HepG2 (cell line): ENCODE measurements around the gene FRMD4A. TPM values are rescaled to one million over a fixed set of nuclear protein-coding genes. Genes with fewer than 3 reads are reported as not detected.

Source experiments
- ATAC-seq: fragments of 200-7000 bp; cut with Tn5 transposase; 3 replicates; pipeline ENCODE4 v1.9.1; 2020; ENCODE audit warnings: mild to moderate bottlenecking, moderate library complexity
- BruUV-seq: library from RNA; stranded (reverse); fragments of 400-500 nt; replicated peaks from 2 replicates; lab custom pipeline; 2021; lab: Mats Ljungman, UMichigan
- CTCF ChIA-PET: fragments of 300-600 bp; formaldehyde crosslinking; extraction: SDS; loops from one replicate; lab custom pipeline; 2021; ENCODE audit warnings: low total read pairs, inconsistent platforms, low intra/inter-chr PET ratio; lab: Yijun Ruan, JAX
- POLR2A ChIA-PET: fragments of 350-600 bp; sonication (Branson Sonifier 250); formaldehyde crosslinking; loops from one replicate; lab custom pipeline; 2020; ENCODE audit warnings: antibody characterized with exemption, inconsistent platforms; lab: Yijun Ruan, JAX
- DNase-seq: peaks from one replicate; pipeline ENCODE4 v3.0.0-alpha.2; 2015; ENCODE audit warnings: low spot score
- FAIRE-seq: peaks from 3 replicates; lab custom pipeline; 2011; peaks lifted over from hg19 to GRCh38; lab: Jason Lieb, UNC
- H2AFZ ChIP-seq: one replicate; pipeline ENCODE4 v1.6.1; 2011; ENCODE audit warnings: low read length, inconsistent platforms
- H3K27ac ChIP-seq: fragments of 300-600 bp; 3 replicates; pipeline ENCODE4 v1.8.0; 2011; ENCODE audit warnings: mixed run types, mild to moderate bottlenecking, mixed read lengths, low read length, inconsistent platforms; ENCODE audit not compliant: insufficient read depth; ENCODE audit errors: extremely low read length
- H3K27me3 ChIP-seq, 2 experiments: fragments of 200-600 bp in 1 of 2; 2 replicates in 1 of 2; 3 replicates in 1 of 2; pipeline versions ENCODE4 v1.6.0 to v1.8.0; 2011; ENCODE audit warnings: low read length in 2 of 2, mild to moderate bottlenecking in 2 of 2, moderate library complexity in 2 of 2, inconsistent platforms in 1 of 2; ENCODE audit not compliant: insufficient read depth in 2 of 2, control insufficient read depth in 1 of 2
- H3K36me3 ChIP-seq, 2 experiments: fragments of 200-600 bp in 1 of 2; replicated peaks in 1 of 2; 2 replicates in 1 of 2; 3 replicates in 1 of 2; pipeline versions ENCODE4 v1.5.1 to v1.8.0; 2011; ENCODE audit warnings: low read length in 2 of 2, inconsistent platforms in 1 of 2; ENCODE audit not compliant: insufficient read depth in 2 of 2, control insufficient read depth in 1 of 2
- H3K4me1 ChIP-seq: 2 replicates; pipeline ENCODE4 v1.5.1; 2012; ENCODE audit warnings: low read length, inconsistent platforms; ENCODE audit not compliant: insufficient read depth
- H3K4me2 ChIP-seq: 2 replicates; pipeline ENCODE4 v1.6.0; 2011; ENCODE audit warnings: low read depth, low read length, inconsistent platforms
- H3K4me3 ChIP-seq, 3 experiments: fragments of 200-600 bp in 1 of 3; sonication (generic), shearing (Covaris generic) in 1 of 3; replicated peaks in 1 of 3; 2 replicates each; pipeline ENCODE4 v1.5.1; 2011 to 2016; ENCODE audit warnings: low read length in 3 of 3, inconsistent platforms in 2 of 3, low read depth in 2 of 3, mild to moderate bottlenecking in 2 of 3, control low read depth in 1 of 3, mixed read lengths in 1 of 3; ENCODE audit not compliant: insufficient read depth in 1 of 3
- H3K79me2 ChIP-seq: one replicate; pipeline ENCODE4 v1.6.1; 2011; ENCODE audit warnings: low read length, inconsistent platforms; ENCODE audit not compliant: insufficient read depth
- H3K9ac ChIP-seq: 2 replicates; pipeline ENCODE4 v1.6.0; 2011; ENCODE audit warnings: mild to moderate bottlenecking, low read depth, low read length, inconsistent platforms; ENCODE audit not compliant: insufficient read depth
- H3K9me3 ChIP-seq: 2 replicates; pipeline ENCODE4 v1.5.1; 2012; ENCODE audit warnings: mild to moderate bottlenecking, low read length
- H4K20me1 ChIP-seq: 2 replicates; pipeline ENCODE4 v1.6.0; 2011; ENCODE audit warnings: inconsistent platforms, mild to moderate bottlenecking, low read length, moderate library complexity; ENCODE audit not compliant: insufficient read depth
- KAT2B ChIP-seq: fragments of 150-350 bp; IDR thresholded peaks from 2 replicates; pipeline ENCODE4 v1.6.1; 2014; ENCODE audit warnings: low read depth, low read length, borderline replicate concordance
- NFKBIZ ChIP-seq: IDR thresholded peaks from 2 replicates; pipeline ENCODE4 v1.6.1; 2018; ENCODE audit warnings: missing genetic modification reagents, missing compliant biosample characterization
- WGBS: methylation state at CpG from one replicate; pipeline ENCODE4 v1.1.6; 2017; ENCODE audit warnings: low lambda C conversion rate; 5-methylcytosine and 5-hydroxymethylcytosine counted together
- in situ Hi-C: cut with HindIII; loops from 2 replicates; pipeline ENCODE4 v1.10.0; 2017; ENCODE audit warnings: low pct_unique_long_range_greater_than_20kb; ENCODE audit not compliant: extremely low pct_ligation_motif_present
- intact Hi-C: fragments of 100-400 bp; cut with micrococcal nuclease; formaldehyde crosslinking; loops from one replicate; pipeline ENCODE4 v1.10.0; 2022; ENCODE audit not compliant: unreplicated experiment
- polyA plus RNA-seq, 8 experiments: library from polyadenylated mRNA; depleted of rRNA in 3 of 8; stranded (reverse) in 7 of 8; unstranded in 1 of 8; fragments of >200 nt; fragmentation: Illumina TruSeq in 4 of 8; extraction: Trizol in 4 of 8; gene quantifications; 2 replicates each; pipeline versions ENCODE4 v1.2.1 to v1.2.3, GENCODE V29; 2011 to 2016; ENCODE audit warnings: low read depth in 4 of 8, missing spikeins in 1 of 8, mixed read lengths in 1 of 8; ENCODE audit not compliant: insufficient read depth in 1 of 8
- total RNA-seq, 5 experiments: library from RNA; depleted of rRNA; stranded (reverse); fragments of >200 nt; fragmentation: Illumina TruSeq; extraction: Trizol; gene quantifications; 2 replicates each; pipeline ENCODE4 v1.2.3, GENCODE V29; 2016; ENCODE audit warnings: low read depth in 1 of 5
- TF ChIP-seq, protein P1 (sequence below): sonication (generic); formaldehyde crosslinking; conservative IDR thresholded peaks from 2 replicates; pipeline ENCODE4 v1.8.0; 2022; ENCODE audit warnings: low read depth, missing genetic modification reagents
- TF ChIP-seq, protein P2 (sequence below): IDR thresholded peaks from 2 replicates; pipeline ENCODE4 v1.6.1; 2016; ENCODE audit warnings: mild to moderate bottlenecking
- TF ChIP-seq, protein P3 (sequence below), 2 experiments: sonication (generic) in 1 of 2; formaldehyde crosslinking in 1 of 2; IDR thresholded peaks; 2 replicates each; pipeline versions ENCODE4 v1.6.1 to v1.9.0; 2014 to 2022; ENCODE audit warnings: antibody characterized with exemption in 1 of 2, borderline replicate concordance in 1 of 2, inconsistent platforms in 1 of 2, low read depth in 1 of 2, missing genetic modification reagents in 1 of 2

Gene FRMD4A
- total and polyA plus RNA-seq, 2 of the 13 experiments (the other 11 are each of a cell fraction or from before 2014, with no cell fraction given), result 0.09 to 0.26 TPM

DNA sequence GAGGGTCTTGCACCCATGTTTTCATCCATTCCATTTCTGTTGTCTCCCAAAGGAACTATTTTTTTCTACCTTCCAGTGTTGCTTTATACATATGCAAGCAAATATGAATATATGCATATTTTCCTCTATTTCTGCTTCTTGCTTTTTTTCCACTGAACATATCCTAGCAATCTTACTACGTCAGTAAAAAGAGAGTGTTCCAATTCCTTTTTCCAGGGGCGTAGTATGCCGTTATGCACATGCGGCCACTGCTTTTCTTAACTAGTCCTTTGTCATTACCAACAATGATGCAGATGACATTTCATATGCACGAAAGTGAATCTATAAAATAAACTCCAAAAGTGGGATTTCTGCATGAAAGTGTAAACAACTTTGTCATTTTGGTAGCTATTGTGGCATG lies 40.2 kb upstream of the FRMD4A start:
- H3K27ac ChIP-seq, result no peak overlapping the region
- FAIRE-seq, result no peak
- ATAC-seq, result no peak
- no peaks in the 10 kb centered on the region for H3K36me3 ChIP-seq
- no peak overlapping the region for H3K4me3 ChIP-seq
- CTCF ChIA-PET, result no interaction called here
- H3K4me1 ChIP-seq, result no peaks in the 10 kb centered on the region
- no peak for DNase-seq
- H2AFZ ChIP-seq, result no peak overlapping the region
- no peak overlapping the region for H3K4me2 ChIP-seq
- POLR2A ChIA-PET, result no interaction called here
- intact Hi-C loops, result no loop called here
- BruUV-seq, result no TSS peak
- peaks cover 2 to 27% of the 10 kb centered on the region in 2 experiments; a peak in 3 of 5 replicates for H3K27me3 ChIP-seq
- TF ChIP-seq, protein P1, sequence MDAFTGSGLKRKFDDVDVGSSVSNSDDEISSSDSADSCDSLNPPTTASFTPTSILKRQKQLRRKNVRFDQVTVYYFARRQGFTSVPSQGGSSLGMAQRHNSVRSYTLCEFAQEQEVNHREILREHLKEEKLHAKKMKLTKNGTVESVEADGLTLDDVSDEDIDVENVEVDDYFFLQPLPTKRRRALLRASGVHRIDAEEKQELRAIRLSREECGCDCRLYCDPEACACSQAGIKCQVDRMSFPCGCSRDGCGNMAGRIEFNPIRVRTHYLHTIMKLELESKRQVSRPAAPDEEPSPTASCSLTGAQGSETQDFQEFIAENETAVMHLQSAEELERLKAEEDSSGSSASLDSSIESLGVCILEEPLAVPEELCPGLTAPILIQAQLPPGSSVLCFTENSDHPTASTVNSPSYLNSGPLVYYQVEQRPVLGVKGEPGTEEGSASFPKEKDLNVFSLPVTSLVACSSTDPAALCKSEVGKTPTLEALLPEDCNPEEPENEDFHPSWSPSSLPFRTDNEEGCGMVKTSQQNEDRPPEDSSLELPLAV, result no peak
- no peak for TF ChIP-seq NFKBIZ (CRISPR knock-in tag)
- TF ChIP-seq, protein P2, sequence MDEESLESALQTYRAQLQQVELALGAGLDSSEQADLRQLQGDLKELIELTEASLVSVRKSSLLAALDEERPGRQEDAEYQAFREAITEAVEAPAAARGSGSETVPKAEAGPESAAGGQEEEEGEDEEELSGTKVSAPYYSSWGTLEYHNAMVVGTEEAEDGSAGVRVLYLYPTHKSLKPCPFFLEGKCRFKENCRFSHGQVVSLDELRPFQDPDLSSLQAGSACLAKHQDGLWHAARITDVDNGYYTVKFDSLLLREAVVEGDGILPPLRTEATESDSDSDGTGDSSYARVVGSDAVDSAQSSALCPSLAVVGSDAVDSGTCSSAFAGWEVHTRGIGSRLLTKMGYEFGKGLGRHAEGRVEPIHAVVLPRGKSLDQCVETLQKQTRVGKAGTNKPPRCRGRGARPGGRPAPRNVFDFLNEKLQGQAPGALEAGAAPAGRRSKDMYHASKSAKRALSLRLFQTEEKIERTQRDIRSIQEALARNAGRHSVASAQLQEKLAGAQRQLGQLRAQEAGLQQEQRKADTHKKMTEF, result no peak
- TF ChIP-seq, protein P3, sequence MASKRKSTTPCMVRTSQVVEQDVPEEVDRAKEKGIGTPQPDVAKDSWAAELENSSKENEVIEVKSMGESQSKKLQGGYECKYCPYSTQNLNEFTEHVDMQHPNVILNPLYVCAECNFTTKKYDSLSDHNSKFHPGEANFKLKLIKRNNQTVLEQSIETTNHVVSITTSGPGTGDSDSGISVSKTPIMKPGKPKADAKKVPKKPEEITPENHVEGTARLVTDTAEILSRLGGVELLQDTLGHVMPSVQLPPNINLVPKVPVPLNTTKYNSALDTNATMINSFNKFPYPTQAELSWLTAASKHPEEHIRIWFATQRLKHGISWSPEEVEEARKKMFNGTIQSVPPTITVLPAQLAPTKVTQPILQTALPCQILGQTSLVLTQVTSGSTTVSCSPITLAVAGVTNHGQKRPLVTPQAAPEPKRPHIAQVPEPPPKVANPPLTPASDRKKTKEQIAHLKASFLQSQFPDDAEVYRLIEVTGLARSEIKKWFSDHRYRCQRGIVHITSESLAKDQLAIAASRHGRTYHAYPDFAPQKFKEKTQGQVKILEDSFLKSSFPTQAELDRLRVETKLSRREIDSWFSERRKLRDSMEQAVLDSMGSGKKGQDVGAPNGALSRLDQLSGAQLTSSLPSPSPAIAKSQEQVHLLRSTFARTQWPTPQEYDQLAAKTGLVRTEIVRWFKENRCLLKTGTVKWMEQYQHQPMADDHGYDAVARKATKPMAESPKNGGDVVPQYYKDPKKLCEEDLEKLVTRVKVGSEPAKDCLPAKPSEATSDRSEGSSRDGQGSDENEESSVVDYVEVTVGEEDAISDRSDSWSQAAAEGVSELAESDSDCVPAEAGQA (IDR thresholded peaks at IDR 0.05; ENCODE audit: low read depth), result no peak
- TF ChIP-seq, protein P3 (CRISPR knock-in tag; IDR thresholded peaks at IDR 0.05; ENCODE audit: borderline replicate concordance), result no peak
- TF ChIP-seq KAT2B, result no peak
- no peaks in the 10 kb centered on the region for H4K20me1 ChIP-seq
- H3K9ac ChIP-seq, result no peak overlapping the region
- no peaks in the 10 kb centered on the region for H3K79me2 ChIP-seq
- 15% methylated on average over 5 of the region's 5 CpGs for WGBS
- H3K9me3 ChIP-seq, result no peaks in the 10 kb centered on the region
- in situ Hi-C loops, result no loop called here
